NT2/D1 (cell line): ENCODE data around the gene POGZ.

Experiments
- SUZ12 ChIP-seq: IDR thresholded peaks from 2 replicates; pipeline ENCODE4 v1.6.1; 2011; ENCODE audit not compliant: insufficient read length, insufficient read depth; ENCODE audit errors: extremely low read depth
- YY1 ChIP-seq: IDR thresholded peaks from 2 replicates; pipeline ENCODE4 v1.6.1; 2011; ENCODE audit not compliant: insufficient read length, insufficient read depth

- no peak for TF ChIP-seq YY1
- no peak for TF ChIP-seq SUZ12
Observed at GRCh38 chr1:151459331-151460046, at the start of gene POGZ.
